A549 treated with Mapracorat at 1 μM for 4 hours (cell line): ENCODE results near the gene NEB. TPM values are rescaled to one million over a fixed set of nuclear protein-coding genes. Genes with fewer than 3 reads are reported as not detected.

Source experiments
- total RNA-seq: library from RNA; stranded (reverse); fragments of 200-300 nt; extraction: Qiagen RNA extraction; gene quantifications from 5 replicates; pipeline ENCODE4 v1.2.3, GENCODE V29; 2022

The NEB gene, protein sequence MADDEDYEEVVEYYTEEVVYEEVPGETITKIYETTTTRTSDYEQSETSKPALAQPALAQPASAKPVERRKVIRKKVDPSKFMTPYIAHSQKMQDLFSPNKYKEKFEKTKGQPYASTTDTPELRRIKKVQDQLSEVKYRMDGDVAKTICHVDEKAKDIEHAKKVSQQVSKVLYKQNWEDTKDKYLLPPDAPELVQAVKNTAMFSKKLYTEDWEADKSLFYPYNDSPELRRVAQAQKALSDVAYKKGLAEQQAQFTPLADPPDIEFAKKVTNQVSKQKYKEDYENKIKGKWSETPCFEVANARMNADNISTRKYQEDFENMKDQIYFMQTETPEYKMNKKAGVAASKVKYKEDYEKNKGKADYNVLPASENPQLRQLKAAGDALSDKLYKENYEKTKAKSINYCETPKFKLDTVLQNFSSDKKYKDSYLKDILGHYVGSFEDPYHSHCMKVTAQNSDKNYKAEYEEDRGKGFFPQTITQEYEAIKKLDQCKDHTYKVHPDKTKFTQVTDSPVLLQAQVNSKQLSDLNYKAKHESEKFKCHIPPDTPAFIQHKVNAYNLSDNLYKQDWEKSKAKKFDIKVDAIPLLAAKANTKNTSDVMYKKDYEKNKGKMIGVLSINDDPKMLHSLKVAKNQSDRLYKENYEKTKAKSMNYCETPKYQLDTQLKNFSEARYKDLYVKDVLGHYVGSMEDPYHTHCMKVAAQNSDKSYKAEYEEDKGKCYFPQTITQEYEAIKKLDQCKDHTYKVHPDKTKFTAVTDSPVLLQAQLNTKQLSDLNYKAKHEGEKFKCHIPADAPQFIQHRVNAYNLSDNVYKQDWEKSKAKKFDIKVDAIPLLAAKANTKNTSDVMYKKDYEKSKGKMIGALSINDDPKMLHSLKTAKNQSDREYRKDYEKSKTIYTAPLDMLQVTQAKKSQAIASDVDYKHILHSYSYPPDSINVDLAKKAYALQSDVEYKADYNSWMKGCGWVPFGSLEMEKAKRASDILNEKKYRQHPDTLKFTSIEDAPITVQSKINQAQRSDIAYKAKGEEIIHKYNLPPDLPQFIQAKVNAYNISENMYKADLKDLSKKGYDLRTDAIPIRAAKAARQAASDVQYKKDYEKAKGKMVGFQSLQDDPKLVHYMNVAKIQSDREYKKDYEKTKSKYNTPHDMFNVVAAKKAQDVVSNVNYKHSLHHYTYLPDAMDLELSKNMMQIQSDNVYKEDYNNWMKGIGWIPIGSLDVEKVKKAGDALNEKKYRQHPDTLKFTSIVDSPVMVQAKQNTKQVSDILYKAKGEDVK (N-terminal part only)
- total RNA-seq, result 0.18 to 0.34 TPM (median 0.23 TPM) in 5 replicates

GRCh38 chr2:151733771-151734672 lies at the start of gene NEB:
NEB (minus strand) TSS chr2:151734476; CDS start chr2:151733156, 1,320 bp downstream.

Other genes starting within 250 kb of the NEB start
- gene ARL5A, start 93.9 kb upstream of the NEB start, total RNA-seq, result 20.9 to 25.8 TPM (median 21.6 TPM) in 5 replicates